HG03025 (cell line): ENCODE measurements around the gene CLIP4.
"Not testable (repeated sequence)": the region's sequence is repeated elsewhere in the genome, so short reads cannot be mapped to it uniquely, and the experiment has no call there.

Experiments used
- ATAC-seq: cut with Tn5 transposase; IDR thresholded peaks from one replicate; pipeline ENCODE4 v1.9.1; 2021; ENCODE audit warnings: mild to moderate bottlenecking, moderate library complexity; ENCODE audit not compliant: unreplicated experiment, low FRiP score

The CLIP4 gene, protein sequence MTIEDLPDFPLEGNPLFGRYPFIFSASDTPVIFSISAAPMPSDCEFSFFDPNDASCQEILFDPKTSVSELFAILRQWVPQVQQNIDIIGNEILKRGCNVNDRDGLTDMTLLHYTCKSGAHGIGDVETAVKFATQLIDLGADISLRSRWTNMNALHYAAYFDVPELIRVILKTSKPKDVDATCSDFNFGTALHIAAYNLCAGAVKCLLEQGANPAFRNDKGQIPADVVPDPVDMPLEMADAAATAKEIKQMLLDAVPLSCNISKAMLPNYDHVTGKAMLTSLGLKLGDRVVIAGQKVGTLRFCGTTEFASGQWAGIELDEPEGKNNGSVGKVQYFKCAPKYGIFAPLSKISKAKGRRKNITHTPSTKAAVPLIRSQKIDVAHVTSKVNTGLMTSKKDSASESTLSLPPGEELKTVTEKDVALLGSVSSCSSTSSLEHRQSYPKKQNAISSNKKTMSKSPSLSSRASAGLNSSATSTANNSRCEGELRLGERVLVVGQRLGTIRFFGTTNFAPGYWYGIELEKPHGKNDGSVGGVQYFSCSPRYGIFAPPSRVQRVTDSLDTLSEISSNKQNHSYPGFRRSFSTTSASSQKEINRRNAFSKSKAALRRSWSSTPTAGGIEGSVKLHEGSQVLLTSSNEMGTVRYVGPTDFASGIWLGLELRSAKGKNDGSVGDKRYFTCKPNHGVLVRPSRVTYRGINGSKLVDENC

GRCh38 chr2:29114946-29115609 is at the start of gene CLIP4:
CLIP4 (plus strand) TSS chr2:29115415; CDS start chr2:29121389, 5,974 bp downstream.
- peak; percentile 42 for ATAC-seq

- ATAC-seq: no peak
Measured at GRCh38 chr2:29066271-29066860, 48.8 kb upstream of the CLIP4 start.

DNA sequence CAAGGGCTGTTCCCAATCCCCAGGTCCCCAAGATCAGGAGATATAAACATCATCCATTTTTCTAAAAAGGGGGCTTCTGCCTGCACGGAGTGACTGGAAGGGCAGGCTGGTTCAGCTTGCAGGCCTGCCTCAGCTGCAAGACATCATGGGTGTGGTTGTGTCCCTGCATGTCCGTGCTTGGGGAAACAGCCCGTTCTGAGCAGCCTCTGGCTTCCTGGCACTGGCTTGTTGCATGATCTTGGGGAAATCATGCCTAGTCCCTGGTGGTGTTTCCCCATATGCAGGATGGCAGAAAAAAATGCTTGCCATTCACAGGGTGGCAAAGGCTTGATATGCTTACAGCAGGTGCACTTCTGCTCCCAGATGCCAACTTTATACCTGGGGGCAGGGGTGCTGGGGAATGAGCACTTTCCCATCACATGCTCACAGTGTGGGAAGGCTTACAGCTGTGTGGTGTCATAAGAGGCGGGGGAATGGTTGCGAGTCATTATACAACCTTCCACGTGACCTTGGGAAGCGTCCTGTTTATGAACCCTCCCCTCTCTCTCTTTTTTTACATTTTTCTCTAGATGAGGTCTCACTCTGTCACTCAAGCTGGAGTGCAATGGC is 48.1 kb upstream of the CLIP4 start:
- no peak for ATAC-seq

- no peak for ATAC-seq
Measured at GRCh38 chr2:29068513-29068912, 46.7 kb upstream of the CLIP4 start.

- ATAC-seq: no peak
Measured at GRCh38 chr2:29070526-29070925, 44.7 kb upstream of the CLIP4 start.

DNA sequence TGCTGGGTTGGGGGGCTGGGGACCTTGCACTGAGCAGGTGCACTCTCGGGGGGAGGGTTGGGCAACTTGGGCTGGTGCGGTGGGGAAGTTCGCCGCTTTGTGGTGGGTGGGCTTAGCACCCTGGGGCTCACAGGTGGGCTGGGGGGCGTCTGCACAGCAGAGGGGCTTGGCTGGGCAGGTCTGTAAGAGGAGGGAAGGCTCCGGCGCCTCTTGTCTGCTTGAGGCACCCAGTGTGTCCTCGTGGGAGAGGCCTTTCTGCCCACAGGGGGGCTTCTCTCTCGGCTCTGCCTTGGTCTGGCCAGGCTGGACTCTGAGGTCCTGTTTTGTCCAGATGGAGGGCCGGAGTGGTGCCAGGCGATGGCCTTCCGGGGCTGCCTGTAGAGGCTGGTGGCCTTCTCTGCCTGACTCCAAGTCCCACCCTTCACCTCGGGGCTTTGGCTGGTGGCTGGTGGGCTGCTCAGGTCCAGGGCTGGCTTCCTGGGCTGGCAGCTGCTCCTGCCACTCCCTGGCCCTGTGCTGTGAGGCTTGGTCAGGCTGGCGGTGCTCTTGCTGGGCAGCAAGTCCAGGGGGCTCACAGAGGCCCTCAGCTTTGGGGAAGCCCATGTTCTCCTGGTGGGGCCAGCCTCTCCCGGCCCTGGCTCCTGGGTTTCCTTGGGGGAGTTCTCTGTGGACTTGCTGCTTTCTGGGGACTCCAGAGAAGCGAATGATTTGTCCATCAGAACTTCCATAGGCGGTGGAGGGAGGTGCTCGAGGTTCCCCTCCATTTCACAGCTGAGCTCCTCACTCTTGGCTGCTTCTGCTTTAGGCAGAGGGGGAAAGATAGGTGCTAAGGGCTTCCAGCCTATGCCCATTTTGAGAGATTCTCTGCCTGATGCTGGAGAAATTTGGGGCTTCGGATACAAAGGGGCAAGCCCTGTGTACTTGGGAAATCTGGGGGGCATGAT is 43.9 kb upstream of the CLIP4 start:
- ATAC-seq: no peak

DNA sequence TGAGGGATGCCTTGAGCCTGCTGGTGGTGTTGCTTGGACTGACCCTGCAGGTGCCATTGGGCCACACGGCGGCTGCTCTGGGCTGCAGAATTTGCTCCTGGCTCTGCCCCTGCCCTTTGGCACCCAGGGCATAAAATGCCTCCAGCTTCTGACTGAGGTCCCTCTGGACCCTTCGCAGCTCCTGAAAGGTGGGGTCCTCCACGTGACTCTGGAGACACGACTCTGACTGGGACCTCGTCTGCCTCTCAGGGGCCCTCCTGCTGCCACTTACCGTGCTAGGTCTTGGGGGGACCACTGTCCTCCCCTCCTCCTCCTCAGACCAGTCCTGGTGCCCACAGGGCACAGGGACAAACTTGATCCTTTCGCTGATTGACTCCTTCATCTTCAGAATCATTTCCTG is 43.0 kb upstream of the CLIP4 start:
- no peak for ATAC-seq

GRCh38 chr2:29072971-29073725 is 42.1 kb upstream of the CLIP4 start:
- no peak for ATAC-seq

- no peak for ATAC-seq
Measured at GRCh38 chr2:29073933-29074332, 41.3 kb upstream of the CLIP4 start.

DNA sequence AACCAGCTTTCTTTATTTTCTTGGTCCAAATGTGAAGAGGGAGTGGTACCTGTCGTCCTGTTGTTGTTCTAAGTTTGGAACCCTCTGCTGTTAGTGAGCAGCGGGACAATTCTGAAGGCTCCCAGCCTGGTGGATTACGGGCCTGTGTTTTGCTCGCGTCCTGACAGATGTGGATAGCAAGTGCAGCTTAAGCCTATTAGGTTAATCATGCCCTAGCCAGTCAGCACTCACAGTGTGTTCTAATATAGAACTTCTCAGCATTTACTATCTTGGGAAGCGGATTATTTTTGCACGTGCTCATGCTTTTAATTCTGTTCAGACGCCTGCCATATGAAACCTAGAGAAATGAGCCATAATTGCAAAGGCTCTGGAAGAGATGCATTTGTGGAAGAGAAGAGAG is 40.8 kb upstream of the CLIP4 start, which contains the start of gene PCARE:
PCARE (minus strand) TSS at position 113 of the 400 bp plus-strand sequence. CDS start 262 bp downstream, outside the sequence.
- ATAC-seq: no peak

DNA sequence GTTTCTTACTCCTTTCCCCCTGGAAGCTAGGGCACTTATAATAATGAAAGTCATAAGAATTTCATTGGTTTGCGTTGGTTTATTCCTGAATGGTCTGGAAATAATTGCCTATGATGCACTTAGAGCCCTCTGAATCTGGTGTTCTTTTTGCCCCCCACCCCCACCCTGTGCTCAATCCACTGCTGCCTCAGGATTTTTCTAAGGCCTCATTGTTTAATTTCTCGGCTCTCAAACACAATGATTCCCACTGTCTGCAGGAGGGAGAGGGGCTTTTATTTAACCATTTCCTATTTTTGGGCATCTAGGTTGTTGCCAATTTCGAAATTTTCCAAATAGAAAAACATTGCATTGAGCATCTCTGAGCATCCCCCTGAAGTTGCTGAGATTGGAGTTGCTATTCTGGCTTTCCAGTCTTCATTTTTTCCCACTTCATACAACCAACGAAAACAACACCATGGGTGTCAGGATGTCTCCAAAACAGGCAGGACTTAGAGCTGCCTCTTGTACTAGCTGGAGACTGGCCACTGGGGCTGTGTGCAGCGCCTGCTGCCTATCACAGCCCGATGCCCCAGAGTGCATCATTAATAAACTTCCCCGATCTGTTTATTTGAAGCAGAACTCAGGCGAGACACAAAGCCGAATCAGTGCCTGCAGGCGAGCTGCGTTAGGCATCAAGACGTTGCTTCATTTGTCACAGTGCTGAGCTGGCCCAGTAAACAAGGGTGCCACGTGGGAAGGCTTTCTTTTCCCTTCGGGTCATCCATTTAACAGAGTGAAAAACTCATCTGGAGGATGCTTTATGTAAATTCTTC is 39.1 kb upstream of the CLIP4 start:
- ATAC-seq: no peak

DNA sequence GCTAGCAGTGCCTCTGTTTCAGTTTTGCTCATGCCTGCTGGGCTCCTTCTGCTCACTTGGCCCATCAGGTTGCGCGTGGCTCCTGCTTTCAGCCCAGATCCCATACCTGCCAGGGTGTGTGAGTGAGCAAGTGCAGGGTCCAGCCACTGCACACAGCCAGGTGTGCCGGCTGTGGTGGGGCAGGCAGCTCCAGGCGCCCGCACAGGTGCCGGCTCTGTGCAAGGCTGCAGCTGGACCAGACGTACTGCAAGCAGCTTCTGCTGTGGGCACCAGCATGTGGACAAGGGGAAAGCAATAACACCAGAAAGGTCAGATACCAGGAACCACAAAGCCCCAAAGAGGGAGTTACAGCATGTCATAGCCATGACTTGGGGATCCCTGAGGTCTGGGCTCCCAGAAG is 35.3 kb upstream of the CLIP4 start:
- no peak for ATAC-seq

DNA sequence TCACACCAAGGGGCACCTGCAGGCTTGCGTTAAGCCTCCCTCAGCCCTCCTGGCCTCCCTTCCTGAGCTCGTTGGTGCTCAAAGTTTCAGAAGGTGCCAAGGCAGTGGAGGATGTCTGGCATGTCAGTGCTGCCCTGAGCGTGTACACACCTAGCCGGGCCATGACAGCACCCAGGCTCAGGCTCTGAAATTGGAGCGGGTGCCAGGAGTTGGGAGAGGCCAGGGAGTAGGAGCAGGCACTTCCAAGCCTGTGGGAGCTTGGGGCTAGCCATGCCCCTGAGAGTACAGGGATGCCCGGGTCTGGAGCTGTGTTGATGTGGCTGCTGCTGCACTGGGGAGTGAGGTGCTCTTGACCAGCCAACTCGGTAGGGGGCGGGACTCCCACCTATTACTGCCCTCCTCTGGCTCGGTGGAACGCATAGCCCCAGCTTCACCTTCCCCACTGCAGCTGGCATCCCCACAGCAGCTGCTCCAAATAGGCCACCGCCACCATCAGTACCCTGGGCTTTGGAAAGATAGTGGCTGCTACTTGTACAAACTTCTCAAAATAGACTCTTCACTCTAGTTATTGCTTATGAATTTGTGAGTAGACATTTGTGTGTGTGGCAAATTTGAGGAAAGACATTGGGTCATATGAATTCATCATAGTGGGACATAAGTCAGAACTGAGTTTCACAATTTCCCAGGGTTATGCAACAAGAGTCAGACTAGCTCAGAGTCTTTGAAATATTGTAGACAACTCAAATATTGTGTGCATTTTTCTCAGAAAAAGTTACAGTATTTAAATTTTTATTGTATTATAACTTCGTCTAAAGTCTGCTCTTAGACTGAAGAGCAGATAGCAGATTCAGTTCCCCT is 34.1 kb upstream of the CLIP4 start:
- ATAC-seq: no peak

DNA sequence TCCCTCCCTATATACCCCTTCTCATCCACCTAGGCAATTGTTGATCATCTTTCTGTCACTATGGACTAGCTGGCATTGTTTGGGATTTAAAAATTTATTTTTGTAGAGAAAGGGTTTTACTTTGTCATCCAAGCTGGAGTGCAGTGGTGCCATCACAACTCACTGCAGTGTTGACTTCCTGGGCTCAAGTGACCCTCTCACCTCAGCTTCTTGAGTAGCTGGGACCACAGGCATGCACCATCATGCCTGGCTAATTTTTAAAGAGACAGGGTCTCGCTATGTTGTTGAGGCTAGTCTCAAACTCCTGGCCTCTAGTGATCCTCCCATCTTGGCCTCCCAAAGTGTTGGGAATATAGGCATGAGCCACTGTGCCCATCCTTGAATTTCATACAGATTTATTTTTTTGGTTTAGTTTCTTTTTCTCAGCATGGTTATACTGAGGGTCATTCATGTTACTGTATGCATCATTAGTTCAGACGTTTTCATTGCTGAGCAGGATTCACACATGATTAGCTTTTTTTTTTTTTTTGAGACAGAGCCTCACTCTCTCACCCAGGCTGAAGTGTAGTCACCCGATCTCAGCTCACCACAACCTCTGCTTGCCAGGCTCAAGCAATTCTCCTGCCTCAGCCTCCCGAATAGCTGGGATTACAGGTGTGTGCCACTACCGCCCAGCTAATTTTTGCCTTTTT is 32.3 kb upstream of the CLIP4 start:
- no peak for ATAC-seq

GRCh38 chr2:29084554-29084953 is 30.7 kb upstream of the CLIP4 start:
- no peak for ATAC-seq

DNA sequence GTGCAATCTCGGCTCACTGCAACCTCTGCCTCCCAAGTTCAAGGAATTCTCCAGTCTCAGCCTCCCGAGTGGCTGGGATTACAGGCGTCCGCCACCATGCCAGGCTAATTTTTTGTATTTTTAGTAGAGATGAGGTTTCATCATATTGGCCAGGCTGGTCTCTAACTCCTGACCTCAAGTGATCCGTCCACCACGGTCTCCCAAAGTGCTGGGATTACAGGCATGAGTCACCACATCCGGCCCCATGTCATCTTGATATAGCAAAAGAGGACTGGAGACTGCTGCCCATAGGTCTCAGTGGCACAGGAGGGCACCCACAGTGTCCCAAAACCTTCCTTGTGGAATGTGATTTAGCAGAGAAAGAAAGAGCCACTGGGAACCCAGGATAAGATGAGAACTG is 24.9 kb upstream of the CLIP4 start:
- ATAC-seq: not testable (repeated sequence)
